Stimulated activated CD4-positive, alpha-beta T cell treated with anti-CD3 and anti-CD28 coated beads, Interleukin-1b, Interleukin-23, amount 100 ng/mL, for 1 hour (primary cell): Measurements from ENCODE around the gene PERCC1.

Source experiments
- DNase-seq, 2 donors: peaks; one replicate each; pipeline ENCODE4 v3.0.0-alpha.2; 2020; ENCODE audit warnings: low read depth in 2 of 2

Gene PERCC1

DNA sequence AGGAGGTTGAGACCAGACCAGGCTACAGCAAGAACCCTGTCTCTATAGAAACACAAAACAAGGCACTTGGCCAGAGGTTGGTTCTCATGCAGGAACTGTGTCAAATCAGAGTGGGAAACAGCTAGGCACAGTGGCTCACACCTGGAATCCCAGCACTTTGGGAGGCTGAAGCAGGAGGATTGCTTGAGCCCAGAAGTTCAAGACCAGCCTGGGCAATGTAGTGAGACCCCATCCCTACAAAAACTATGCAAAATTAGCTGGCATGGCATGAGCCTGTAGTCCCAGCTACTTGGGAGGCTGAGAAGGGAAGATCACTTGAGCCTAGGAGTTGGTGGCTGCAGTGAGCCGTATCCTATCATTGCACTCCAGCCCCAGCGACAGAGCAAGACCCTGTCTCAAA is 18.0 kb upstream of the PERCC1 start:
- no peak for DNase-seq

DNA sequence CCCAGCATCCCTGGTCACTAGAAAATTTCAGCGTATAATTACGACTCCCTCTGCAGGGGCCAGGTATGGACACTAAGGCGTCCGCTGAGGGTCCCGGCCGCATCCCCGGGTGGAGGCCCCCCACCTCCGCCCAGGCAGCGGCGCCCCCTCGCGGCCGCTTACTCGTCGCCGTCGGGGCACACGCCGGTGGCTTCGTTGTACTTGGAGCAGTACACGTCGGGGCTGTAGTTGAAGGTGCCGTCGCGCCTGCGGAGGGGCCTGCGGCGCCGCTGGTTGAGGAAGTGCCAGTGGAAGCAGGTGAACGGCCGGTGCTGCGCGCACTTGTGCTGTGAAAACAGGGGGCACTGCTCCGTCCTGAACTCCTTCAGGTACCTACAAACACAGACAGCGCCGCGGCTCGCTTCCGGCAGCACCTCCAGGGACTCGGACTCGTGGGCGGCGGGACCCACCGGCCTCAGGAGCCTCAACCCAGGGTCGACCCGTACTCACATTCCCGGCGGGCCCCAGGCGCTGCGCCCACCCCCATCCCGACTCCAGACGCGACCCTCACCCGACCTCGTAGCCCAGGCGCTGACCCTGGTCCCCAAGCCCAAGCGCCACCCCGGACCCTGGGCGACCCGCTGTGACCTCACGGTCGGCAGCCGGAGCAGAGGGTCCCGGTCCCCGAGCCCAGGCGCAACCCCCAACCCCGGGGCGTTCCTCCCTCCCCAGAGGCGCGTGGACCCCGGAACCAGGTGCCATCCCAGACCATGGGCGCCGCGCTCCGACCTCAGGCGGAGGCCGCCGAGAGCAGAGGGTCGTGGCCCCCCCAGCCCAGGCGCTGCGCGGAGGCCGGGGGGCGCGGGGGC is 17.0 kb upstream of the PERCC1 start:
- DNase-seq, result peak; percentile 26 to 37

DNA sequence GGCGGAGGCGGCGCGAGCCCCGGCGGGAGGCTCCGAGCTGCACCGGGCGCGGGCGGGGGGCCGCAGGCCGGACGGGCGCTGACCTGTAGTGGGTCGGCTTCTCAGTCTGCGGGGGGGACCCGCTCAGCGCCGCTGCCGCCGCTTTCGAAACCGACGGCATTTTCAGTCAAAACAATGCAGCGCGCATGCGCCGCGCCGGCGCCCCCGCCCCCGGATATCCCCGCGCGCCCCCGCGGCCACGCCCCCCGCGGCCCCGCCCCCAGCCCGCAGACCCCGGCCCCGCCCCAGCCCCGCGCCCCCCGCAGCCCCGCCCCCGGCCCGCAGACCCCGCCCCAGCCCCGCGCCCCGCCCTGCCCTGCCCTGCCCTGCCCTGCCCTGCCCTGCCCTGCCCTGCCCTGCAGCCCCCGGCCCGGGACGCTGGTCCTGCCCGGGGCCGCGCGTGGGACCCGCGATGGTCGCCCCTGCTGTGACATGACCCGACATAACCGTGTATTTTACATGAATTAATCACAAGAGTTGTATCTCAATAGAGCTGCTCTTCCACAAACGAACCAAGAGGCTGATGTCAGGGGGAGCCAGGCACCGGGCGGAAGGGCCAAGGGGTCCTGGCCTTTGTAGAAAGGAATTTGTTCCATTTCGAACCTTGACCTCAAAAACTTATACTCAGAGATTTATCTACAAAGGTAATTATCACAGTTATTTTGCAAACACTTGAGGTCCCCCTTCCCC is 16.2 kb upstream of the PERCC1 start, which contains the start of gene UNKL:
Gene UNKL (minus strand): TSS at position 173 of the 729 bp plus-strand sequence. CDS start 13 bp downstream, at position 160.
- peak; percentile 69 to 73 for DNase-seq

DNA sequence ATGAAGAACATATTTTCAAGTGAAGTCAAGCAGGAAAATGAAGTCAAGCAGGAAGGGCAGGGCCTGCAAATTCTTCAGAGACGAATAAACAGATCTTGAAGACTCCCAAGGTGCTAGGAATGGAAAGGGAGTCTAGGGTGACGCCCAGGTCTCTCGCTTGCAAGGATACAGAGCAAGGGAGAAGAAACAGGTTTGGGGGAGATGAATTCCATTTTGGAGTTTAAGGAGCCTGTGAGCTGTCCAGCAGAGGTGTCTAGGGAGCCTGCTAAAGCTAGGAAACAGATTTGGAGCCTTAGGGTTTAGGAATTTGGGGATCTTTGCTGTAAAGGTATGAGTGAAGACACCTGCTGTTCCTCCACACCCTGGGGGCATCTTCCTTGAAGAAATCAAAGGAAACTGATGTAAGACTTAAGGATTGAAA is 14.3 kb upstream of the PERCC1 start:
- no peak for DNase-seq

DNA sequence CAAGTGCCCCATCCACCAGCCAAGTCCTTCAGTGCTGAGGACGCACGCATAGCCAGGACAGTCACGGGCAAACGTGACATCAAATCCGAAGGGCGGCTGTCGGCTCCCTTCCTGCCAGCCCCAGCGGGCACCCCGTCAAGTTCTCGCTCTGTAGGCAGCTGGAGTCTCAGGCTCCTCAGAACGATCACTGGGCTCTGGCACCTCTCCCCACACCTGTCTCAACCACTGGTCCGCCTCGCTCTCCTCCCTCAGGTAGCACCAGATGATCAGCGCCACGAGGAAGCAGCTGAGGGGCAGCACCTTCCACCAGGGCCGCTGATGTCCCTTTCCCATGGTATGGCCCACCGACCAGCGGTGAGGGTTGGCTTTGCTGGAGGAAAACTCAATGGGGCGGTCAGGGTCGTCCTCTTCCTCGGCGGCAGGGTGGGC is 10.8 kb upstream of the PERCC1 start:
- DNase-seq, result no peak

DNA sequence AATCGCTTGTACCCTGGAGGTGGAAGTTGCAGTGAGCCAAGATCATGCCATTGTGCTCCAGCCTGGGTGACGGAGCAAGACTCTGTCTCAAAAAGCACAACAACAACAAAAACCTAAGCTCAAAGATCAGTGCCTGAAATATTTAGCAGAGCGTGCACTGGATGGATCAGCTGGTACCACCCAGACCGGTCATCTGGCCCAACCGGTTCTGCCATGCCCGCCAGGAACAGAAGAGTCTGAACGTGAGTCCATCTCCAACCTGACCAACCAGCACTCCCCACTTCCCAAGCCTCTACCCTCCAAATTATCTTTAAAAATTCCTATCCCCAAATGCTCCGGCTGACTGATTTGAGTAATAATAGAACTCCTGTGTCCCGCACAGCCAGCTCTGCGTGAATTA is 8.8 kb upstream of the PERCC1 start:
- no peak for DNase-seq

DNA sequence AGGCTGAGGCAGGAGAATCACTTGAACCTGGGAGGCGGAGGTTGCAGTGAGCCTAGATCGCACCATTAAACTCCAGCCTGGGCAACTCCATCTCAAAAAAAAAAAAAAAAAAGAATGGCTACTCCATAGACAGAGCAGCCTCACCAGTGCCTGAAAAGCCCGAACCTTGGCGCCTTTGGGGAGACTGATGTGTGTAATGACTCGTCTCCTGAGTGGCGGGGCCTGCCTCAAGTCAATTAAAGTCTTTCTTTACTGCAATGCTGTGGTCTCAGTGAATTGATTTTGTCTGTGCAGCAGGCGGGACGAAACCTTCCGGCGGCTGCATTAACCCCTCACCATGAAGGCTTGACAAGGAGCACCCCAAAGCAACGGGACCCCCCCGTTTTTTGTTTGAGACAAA is 6.8 kb upstream of the PERCC1 start:
- no peak for DNase-seq

DNA sequence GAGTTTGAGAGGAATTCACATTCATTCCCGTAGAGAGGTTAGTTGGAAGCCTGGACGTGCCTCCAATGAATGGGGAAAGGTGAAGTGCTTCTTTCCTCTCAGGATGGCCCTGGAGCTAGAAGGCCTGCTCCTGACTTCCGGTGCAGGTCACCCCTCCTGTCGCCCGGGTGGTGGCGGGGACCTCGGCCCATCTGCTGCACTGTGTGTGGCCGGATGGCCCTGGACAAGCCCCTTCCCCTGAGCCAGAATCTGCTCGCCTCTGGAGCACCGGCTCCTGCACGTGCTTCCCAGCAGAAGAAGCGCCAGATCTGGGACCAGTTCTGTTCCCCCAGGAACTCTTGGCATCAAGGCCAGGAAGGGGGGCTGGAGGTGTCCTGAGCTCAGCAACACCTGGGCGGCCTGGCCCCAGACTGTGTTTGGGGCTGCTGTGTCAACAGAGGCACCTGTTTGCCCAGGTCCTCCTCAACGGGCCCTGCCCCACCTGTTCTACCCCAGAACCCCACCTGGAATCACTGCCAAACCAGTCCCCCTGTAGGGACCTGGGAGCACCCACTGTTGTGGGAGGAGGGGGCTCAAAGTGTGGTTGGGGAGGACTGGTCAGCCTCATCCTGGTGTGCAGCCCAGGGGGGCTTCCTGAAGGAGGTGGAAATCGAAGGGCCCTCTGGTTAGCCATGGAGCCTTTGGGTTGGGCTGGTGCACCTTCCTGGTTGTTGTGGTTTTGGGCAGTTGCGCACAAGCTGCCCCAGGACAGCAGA is 5.1 kb upstream of the PERCC1 start:
- DNase-seq, result no peak

DNA sequence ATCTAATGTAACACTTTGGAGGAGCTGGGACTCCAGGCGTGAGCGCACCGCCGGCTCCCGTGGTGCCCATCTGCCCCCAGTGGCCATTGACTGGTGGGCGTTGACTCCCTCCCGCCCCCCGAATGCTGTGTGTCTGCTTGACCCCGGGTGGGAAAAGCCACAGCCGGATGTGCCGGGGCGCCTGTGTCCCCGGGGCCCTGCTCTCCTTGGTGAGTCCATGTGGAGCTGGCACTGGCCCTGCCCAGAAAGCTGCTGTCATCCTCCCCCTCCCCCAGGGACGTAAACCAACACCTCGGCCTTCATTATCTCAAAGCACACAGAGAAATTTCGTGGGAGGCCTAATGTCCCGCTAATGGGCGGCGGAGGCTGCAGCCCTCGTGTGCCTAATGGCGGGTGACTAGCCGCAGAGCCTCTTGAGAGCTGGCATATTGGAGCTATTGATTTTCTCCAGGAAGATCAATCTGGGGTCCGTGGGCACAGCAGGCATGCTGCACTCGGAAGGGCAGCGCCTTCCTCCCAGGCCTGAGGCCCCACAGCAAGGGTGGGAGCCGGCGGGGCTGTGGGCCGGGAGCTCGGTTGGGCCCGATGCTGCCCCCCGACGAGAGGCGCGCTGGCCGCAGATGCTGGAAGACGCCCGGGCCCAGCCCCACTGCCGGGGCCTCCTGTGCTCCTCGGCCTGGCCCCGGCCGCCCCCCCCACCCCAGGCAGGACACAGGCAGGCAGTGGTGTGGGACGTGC is 4.0 kb upstream of the PERCC1 start:
- no peak for DNase-seq

DNA sequence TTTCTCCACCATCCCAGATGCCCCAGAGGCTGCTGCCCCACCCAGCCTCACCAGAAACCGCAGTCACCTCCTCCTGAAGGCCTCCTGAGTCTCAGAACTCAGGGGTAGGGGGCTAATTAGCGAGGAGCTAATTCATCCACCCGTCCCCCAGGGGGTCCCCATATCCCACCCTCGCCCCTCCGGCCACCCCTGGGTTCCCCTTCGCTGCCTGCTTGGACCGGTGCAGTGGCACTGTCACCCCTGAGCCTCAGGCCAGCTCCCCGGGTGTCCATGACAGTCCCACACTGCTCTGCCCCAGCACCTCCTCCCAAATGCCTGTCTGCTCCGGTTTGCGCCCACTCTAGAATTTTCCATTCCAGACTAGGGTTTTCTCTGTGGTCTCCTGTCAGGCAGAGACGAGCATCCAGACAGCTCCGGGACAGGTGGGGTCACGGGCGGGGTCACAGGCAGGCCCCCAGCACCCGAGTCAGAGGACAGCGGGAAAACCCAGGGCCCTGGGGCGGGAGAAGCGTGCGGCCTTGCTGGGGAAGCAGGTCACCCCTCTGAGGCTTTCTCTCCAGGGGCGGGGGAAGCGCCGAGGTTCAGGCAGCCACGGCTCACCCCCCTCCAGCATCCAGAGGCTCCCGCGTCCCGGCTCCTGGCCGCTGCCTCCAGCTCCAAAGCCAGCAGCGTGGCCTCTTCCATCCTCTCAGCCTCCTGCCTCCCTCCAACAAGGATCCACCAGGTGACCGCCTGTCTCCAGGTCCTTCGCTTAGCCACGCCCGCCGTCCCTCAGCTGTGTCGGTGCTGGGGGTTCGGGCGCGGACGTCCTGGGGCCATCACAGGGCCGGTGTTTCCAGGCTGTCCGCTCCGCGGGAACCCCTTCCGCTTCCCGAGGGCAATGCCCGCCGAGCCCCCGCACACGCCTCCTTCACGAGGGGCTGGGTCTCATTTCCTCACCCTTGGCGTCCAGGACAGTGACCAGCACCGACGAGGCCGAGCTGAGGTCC is 3.1 kb upstream of the PERCC1 start:
- no peak for DNase-seq

DNA sequence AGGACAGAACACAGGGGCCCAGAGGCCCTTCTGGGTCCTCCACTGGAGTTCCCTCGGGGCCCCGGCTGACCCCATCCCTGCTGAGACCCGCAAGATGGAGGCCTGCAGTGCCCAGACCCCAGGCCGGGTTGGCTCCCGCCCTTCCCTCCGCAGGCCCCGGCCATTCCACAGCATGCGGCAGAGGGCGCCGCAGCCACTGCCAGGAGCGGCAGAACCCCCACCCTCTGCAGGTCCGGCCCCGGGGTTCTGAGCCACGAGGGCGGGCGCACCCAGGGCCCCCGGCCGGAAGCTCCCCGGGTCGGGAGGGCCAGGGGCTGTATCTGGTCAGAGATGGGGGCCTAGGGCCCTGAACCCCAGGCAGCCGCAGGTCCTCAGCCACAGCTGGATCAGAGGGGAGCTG is 2.4 kb upstream of the PERCC1 start:
- DNase-seq, result no peak

DNA sequence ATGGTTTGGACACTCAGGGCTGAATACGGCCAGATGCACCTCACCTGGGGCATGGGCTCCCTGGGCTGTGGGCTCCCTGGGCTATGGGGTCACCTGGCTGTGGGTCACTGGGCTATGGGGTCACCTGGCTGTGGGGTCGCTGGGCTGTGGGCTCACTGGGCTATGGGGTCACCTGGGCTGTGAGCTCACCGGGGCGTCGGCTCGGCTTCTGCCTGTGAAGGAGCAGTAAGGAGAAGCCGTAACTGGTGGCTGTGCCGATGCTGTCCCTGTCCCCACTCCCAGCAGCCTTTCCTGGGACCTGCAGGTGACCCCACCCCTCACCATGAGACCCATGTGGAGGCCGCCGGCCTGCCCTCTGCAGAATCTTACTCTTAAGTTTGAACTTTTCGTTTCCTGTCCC is 1.9 kb upstream of the PERCC1 start:
- DNase-seq, result no peak

DNA sequence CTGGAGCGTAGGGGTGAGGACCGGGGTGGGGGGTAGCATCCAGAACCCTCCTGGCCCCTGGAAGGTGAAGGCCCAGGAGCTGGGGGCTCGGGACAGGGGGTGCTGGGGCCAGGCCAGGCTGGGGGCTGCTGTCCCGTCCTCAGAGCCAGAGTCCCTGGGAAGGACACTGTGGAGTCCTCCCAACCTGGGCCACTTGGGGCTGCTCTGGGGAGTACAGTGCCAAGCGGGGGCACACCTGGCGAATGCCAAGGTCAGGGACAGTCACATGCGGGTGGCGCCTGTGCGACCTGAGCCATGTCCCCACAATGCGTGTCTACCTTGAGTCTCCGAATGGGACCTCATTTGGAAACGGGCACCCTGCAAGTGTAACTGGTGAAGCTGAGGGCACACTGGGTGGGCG is 1.2 kb upstream of the PERCC1 start:
- no peak for DNase-seq

DNA sequence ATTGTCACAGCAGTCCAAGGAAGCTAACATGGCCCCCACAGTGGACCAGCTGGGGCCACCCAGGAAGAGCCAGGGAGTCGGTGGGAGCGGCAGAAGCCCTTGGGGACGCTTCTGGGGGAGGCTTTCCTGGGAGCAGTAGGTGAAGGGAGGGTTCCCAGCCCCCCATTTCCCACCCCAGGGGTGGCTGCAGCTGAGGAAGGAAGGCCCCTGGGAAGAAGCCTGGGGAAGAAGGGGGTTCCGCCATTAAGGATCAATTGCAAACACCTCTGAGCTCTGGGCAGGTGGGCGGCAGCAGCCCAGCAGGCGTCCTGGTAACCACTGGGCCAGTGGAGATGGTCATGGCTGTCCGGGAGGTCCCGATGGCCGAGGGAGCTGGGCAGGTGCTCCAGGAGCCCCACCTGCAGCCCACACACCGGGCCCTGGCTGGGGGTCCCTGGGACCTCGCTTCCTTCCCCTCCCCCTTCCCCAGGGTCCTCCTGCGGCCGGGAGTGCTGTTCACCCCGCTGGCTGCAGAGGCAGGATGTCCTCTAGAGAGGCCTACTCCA is 592 bp upstream of the PERCC1 start:
- DNase-seq, result no peak

DNA sequence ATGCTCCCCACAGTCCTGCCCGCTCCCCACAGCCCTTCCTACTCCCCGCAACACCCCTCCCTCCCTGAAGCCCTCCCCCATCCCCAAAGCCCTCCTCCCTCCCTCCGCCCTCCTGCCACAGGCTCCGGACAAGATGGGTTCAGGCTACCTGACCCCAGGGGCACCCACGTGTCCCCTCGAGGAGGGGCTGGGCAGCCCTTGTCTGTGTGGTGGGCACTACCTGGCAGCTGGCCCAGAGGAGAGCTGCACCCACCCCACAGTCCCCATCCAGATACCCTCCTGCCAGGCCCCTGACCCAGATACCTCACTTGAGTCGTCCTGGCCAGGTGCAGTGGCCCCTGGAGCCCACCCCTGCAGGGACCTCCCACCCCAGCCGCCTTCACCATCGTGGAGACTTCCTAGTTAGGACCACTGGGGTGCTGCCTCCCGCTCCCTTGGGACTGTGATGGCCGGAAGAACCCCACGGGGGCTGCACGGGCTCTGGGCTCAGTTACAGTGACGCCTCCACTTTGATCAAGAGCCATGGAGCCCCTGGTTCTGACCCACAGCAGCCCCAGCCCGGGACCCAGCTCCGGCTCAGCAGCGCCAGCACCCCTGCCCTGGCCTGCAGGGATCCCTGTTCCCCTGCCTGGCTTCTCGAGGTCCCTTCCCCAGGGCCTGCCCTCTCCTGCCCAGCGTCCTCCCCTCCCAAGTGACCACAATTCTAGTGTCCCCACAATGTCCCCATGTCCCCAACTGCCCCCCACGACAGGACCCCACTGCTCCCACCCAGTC is 806 bp downstream of the PERCC1 start:
- no peak for DNase-seq

DNA sequence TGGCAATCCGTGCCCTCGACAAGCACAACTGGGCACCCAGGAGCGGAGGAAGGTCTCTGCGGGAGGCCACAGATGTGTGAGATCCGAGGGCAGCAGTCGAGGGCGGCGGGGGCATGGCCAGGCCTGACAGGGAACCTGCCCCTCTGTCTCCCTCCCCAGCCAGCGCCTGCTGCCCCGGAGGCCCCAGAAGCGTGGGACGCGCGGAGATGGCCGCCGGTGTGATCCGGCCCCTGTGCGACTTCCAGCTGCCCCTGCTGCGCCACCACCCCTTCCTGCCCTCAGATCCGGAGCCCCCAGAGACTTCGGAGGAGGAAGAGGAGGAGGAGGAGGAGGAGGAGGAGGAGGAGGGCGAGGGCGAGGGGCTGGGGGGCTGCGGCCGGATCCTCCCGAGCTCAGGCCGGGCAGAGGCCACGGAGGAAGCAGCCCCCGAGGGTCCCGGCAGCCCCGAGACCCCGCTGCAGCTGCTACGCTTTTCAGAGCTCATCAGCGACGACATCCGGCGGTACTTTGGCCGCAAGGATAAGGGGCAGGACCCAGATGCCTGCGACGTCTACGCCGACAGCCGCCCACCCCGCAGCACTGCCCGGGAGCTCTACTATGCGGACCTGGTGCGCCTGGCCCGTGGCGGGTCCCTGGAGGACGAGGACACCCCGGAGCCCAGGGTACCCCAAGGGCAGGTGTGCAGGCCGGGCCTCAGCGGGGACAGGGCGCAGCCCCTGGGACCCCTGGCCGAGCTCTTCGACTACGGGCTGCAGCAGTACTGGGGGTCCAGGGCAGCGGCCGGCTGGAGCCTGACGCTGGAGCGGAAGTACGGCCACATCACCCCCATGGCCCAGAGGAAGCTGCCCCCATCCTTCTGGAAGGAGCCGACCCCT is 1.7 kb downstream of the PERCC1 start:
- no peak for DNase-seq

DNA sequence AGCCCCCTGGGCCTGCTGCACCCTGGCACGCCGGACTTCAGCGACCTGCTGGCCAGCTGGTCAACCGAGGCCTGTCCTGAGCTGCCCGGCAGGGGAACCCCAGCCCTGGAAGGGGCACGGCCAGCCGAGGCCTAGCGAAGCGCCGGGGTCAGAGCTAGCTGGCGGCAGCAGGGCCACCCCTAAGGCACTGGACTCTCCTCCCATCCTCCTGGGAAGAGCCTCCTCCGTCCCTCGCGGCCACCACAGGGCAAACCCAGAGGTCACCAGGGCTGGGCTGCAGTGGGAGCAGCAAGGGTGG is 2.3 kb downstream of the PERCC1 start:
- DNase-seq, result no peak

DNA sequence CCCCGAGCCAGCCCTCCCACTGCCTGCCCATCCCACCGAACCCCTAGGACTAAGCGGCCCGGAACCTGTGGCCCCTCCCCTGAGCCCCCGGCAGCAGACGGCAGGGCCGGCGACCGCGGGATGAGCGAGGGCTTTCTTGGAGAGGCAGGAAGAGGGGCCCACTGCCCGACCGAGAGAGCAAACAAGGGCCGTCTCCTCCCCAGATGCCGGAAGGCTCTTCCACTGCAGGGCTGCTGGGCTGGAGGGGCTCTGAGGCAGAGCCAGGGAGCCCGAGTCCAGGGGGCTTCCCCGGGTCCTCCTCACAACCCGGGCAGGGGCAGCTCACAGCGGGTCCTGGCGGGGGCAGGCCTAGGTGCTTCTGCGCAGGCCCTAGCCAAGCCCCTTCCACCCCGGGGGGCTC is 2.9 kb downstream of the PERCC1 start:
- DNase-seq, result no peak
